HG03139 (cell line): Measurements from ENCODE around the gene CHPF2.

ENCODE experiments used
- ATAC-seq: cut with Tn5 transposase; IDR thresholded peaks from one replicate; pipeline ENCODE4 v1.9.1; 2021; ENCODE audit not compliant: unreplicated experiment

The CHPF2 gene

GRCh38 chr7:151245360-151246101 lies 13.2 kb downstream of the CHPF2 start:
- no peak for ATAC-seq

- ATAC-seq = no peak
These were observed 14.0 kb downstream of the CHPF2 start for GRCh38 chr7:151246102-151246850.

- ATAC-seq = no peak
These were observed 14.7 kb downstream of the CHPF2 start for GRCh38 chr7:151246851-151247580.

GRCh38 chr7:151247611-151248345 lies 15.5 kb downstream of the CHPF2 start:
- ATAC-seq = no peak

GRCh38 chr7:151248346-151249033 lies 16.2 kb downstream of the CHPF2 start, which contains the start of gene SMARCD3:
Gene SMARCD3, minus strand, starts transcription at chr7:151248694. Its CDS starts 132 bp downstream, at chr7:151248562.
- no peak for ATAC-seq

GRCh38 chr7:151249034-151249731 lies 16.9 kb downstream of the CHPF2 start:
- no peak for ATAC-seq

GRCh38 chr7:151249732-151250072 lies 17.4 kb downstream of the CHPF2 start:
- no peak for ATAC-seq

- no peak for ATAC-seq
These were observed 18.2 kb downstream of the CHPF2 start for GRCh38 chr7:151250181-151251132.

- no peak for ATAC-seq
These were observed 19.0 kb downstream of the CHPF2 start for GRCh38 chr7:151251328-151251688.

- no peak for ATAC-seq
These were observed 19.6 kb downstream of the CHPF2 start for GRCh38 chr7:151251689-151252560.

GRCh38 chr7:151252561-151252835 lies 20.2 kb downstream of the CHPF2 start:
- no peak for ATAC-seq

- no peak for ATAC-seq
These were observed 20.9 kb downstream of the CHPF2 start for GRCh38 chr7:151252961-151253711.

GRCh38 chr7:151254316-151254715 lies 22.0 kb downstream of the CHPF2 start:
- ATAC-seq = no peak

- no peak for ATAC-seq
These were observed 22.6 kb downstream of the CHPF2 start for GRCh38 chr7:151254851-151255250.

GRCh38 chr7:151255390-151255789 lies 23.1 kb downstream of the CHPF2 start:
- ATAC-seq = no peak

GRCh38 chr7:151256410-151257045 lies 24.2 kb downstream of the CHPF2 start:
- ATAC-seq = no peak

- no peak for ATAC-seq
These were observed 25.7 kb downstream of the CHPF2 start for GRCh38 chr7:151257990-151258389.
